ENCODE results near the gene YLPM1. TPM values are rescaled to one million over a fixed set of nuclear protein-coding genes. Genes with fewer than 3 reads are reported as not detected.

Gene YLPM1
- total and polyA plus RNA-seq, 2 donors (not counting 1 experiment from before 2014, with no cell fraction given) = 9.7 to 31.9 TPM

DNA sequence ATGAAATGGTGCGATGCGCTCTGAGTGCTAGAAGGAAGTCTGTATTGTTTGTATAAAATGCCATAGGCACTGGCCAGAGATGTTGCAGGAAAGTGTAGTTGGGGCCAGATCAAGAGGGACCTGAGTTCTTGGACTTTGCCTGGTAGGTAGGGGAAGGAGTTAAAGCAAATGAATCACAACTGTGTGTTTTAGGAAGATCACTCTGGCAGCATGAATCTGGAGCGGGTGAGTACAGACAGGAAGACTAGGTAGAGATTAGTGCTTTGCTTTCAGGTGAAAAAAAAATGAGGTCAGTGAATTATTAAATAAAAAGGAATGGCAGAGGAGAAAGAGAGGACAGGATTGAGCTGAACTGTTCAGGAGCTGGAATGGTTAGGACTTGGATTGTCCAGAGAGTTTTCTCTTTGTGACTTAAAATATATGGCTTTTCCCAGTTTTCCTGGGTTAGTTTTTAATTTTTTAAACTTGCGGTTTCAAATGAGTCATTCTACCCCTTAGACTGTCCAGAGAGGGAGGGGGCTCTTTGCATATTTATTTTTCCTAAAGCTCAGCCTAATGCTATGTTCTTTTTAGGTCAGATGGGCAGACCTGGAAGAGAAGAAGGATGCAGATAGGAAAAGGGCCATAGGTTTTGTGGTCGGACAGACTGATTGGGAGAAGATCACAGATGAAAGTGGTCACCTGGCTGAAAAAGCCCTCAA is 71.7 kb downstream of the YLPM1 start:
- H3K27me3 ChIP-seq (ENCODE audit: control insufficient read depth, insufficient read depth, low read length) = no peaks in the 10 kb centered on the region
- peak overlapping the region; percentile 26 for H3K27ac ChIP-seq (ENCODE audit: insufficient read depth, low read length)
- no peaks in the 10 kb centered on the region for H3K9me3 ChIP-seq (ENCODE audit: control insufficient read depth, insufficient read depth, low read depth, low read length)
- no peaks in the 10 kb centered on the region for H3K79me2 ChIP-seq (ENCODE audit: control insufficient read depth, insufficient read depth, low read length)
- H3K36me3 ChIP-seq (ENCODE audit: control insufficient read depth, insufficient read depth, low read length) = peaks cover 4% of the 10 kb centered on the region
- peaks cover 16% of the 10 kb centered on the region for H3K4me1 ChIP-seq (ENCODE audit: control insufficient read depth, extremely low read depth, insufficient read depth, low read length)
- H4K20me1 ChIP-seq (ENCODE audit: control insufficient read depth, extremely low read depth, insufficient read depth, low read length) = no peaks in the 10 kb centered on the region
- peak overlapping the region; percentile 38 for H3K4me2 ChIP-seq (ENCODE audit: extremely low read depth, insufficient read depth, low read length)
- TF ChIP-seq EZH2 (IDR thresholded peaks at IDR 0.05; ENCODE audit: low read length, missing control alignments) (no peak), CTCF (conservative IDR thresholded peaks at IDR 0.05 in 1 of 2, IDR thresholded peaks at IDR 0.05 in 1 of 2; ENCODE audit: low read depth in 1 of 2, low read length in 2 of 2) (no peak)
- no peak overlapping the region for H3K4me3 ChIP-seq (replicated peaks in 1 of 4; ENCODE audit: control extremely low read depth in 1 of 4, insufficient read depth in 1 of 4, low read depth in 3 of 4, low read length in 4 of 4)
- no peak overlapping the region for H2AFZ ChIP-seq (ENCODE audit: low read length)
- peak; percentile 46 to 68 for DNase-seq (ENCODE audit: low read depth in 2 of 2)
- no peak overlapping the region for H3K9ac ChIP-seq (ENCODE audit: insufficient read depth, low read length)

- no peak overlapping the region for H3K4me3 ChIP-seq (replicated peaks in 1 of 4; ENCODE audit: control extremely low read depth in 1 of 4, insufficient read depth in 1 of 4, low read depth in 3 of 4, low read length in 4 of 4)
- H2AFZ ChIP-seq (ENCODE audit: low read length) = no peak overlapping the region
- H3K9ac ChIP-seq (ENCODE audit: insufficient read depth, low read length) = no peak overlapping the region
- H3K27me3 ChIP-seq (ENCODE audit: control insufficient read depth, insufficient read depth, low read length) = no peaks in the 10 kb centered on the region
- no peak for DNase-seq (ENCODE audit: low read depth in 2 of 2)
- no peaks in the 10 kb centered on the region for H4K20me1 ChIP-seq (ENCODE audit: control insufficient read depth, extremely low read depth, insufficient read depth, low read length)
- no peak overlapping the region for H3K27ac ChIP-seq (ENCODE audit: insufficient read depth, low read length)
- TF ChIP-seq CTCF (conservative IDR thresholded peaks at IDR 0.05 in 1 of 2, IDR thresholded peaks at IDR 0.05 in 1 of 2; ENCODE audit: low read depth in 1 of 2, low read length in 2 of 2) = no peak
- no peak for TF ChIP-seq EZH2 (IDR thresholded peaks at IDR 0.05; ENCODE audit: low read length, missing control alignments)
- H3K4me2 ChIP-seq (ENCODE audit: extremely low read depth, insufficient read depth, low read length) = no peak overlapping the region
- H3K4me1 ChIP-seq (ENCODE audit: control insufficient read depth, extremely low read depth, insufficient read depth, low read length) = peaks cover 16% of the 10 kb centered on the region
- H3K36me3 ChIP-seq (ENCODE audit: control insufficient read depth, insufficient read depth, low read length) = no peaks in the 10 kb centered on the region
- H3K79me2 ChIP-seq (ENCODE audit: control insufficient read depth, insufficient read depth, low read length) = no peaks in the 10 kb centered on the region
- H3K9me3 ChIP-seq (ENCODE audit: control insufficient read depth, insufficient read depth, low read depth, low read length) = no peaks in the 10 kb centered on the region
Observed at GRCh38 chr14:74835645-74836250, 72.6 kb downstream of the YLPM1 start.

DNA sequence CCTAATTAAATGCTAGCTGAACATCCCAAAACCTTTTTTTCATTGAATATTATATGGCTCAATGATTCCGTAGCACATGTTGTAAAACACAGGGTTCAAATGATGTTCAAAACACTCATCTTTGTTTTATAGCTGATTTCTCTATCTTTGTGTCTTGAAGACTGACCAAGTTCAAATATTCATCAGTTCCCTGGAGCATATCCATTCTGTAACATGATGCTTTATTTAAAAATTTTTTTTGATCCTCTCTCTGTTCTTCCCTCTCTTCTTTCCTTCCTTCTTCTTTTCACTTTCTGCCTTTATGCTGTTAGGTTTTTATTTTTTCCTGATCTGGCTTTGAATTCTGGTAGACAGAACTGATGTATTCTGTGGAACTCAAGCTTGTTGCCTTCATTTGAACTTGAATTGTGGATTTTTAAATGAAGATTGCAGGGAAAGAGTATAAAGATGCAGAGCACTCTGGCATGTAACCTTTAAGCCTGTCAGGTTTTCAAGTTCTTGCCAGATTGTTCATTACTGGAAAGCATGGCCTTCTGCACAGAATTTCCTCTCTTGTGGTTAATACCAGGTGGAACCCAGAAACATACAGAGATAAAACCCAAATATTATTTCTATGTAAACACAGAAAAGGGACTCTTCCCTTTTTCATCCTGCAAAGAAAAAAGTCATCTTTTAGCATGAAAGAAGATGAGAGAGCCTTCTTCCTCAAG is 73.3 kb downstream of the YLPM1 start:
- Histone ChIP-seq H4K20me1 (ENCODE audit: control insufficient read depth, extremely low read depth, insufficient read depth, low read length) (no peaks in the 10 kb centered on the region), H3K4me3 (replicated peaks in 1 of 4; ENCODE audit: control extremely low read depth in 1 of 4, insufficient read depth in 1 of 4, low read depth in 3 of 4, low read length in 4 of 4) (no peak overlapping the region), H3K4me1 (ENCODE audit: control insufficient read depth, extremely low read depth, insufficient read depth, low read length) (peaks cover 16% of the 10 kb centered on the region), H2AFZ (ENCODE audit: low read length) (no peak overlapping the region), H3K27ac (ENCODE audit: insufficient read depth, low read length) (no peak overlapping the region), H3K9ac (ENCODE audit: insufficient read depth, low read length) (no peak overlapping the region), H3K4me2 (ENCODE audit: extremely low read depth, insufficient read depth, low read length) (peak overlapping the region; percentile 25), H3K27me3 (ENCODE audit: control insufficient read depth, insufficient read depth, low read length) (no peaks in the 10 kb centered on the region), H3K36me3 (ENCODE audit: control insufficient read depth, insufficient read depth, low read length) (no peaks in the 10 kb centered on the region), H3K9me3 (ENCODE audit: control insufficient read depth, insufficient read depth, low read depth, low read length) (no peaks in the 10 kb centered on the region), H3K79me2 (ENCODE audit: control insufficient read depth, insufficient read depth, low read length) (no peaks in the 10 kb centered on the region)
- DNase-seq (ENCODE audit: low read depth in 2 of 2) = peak; percentile 53 to 55
- TF ChIP-seq EZH2 (IDR thresholded peaks at IDR 0.05; ENCODE audit: low read length, missing control alignments) (no peak), CTCF (conservative IDR thresholded peaks at IDR 0.05 in 1 of 2, IDR thresholded peaks at IDR 0.05 in 1 of 2; ENCODE audit: low read depth in 1 of 2, low read length in 2 of 2) (no peak)
